DOHH2 (cell line): ENCODE results near the gene MRGPRD.

Experiments used
- H3F3A ChIP-seq: fragments of 200-600 bp; sonication (generic), shearing (Covaris generic); 2 replicates; pipeline ENCODE4 v1.6.0; 2016; ENCODE audit warnings: antibody characterized with exemption, mild to moderate bottlenecking; ENCODE audit not compliant: control insufficient read depth, insufficient read depth
- H3K27ac ChIP-seq: fragments of 200-600 bp; sonication (generic); 2 replicates; pipeline ENCODE4 v1.5.1; 2014; ENCODE audit warnings: low read depth, mild to moderate bottlenecking, low read length, moderate library complexity
- H3K27me3 ChIP-seq: fragments of 200-600 bp; sonication (generic); 2 replicates; pipeline ENCODE4 v1.6.1; 2014; ENCODE audit warnings: mild to moderate bottlenecking, low read length, mixed read lengths; ENCODE audit not compliant: control insufficient read depth
- H3K36me3 ChIP-seq: fragments of 200-600 bp; sonication (generic); 2 replicates; pipeline ENCODE4 v1.6.1; 2014; ENCODE audit warnings: mild to moderate bottlenecking, low read length, moderate library complexity, mixed read lengths; ENCODE audit not compliant: control insufficient read depth
- H3K4me1 ChIP-seq: fragments of 200-600 bp; sonication (generic); 2 replicates; pipeline ENCODE4 v1.6.1; 2014; ENCODE audit warnings: mild to moderate bottlenecking, low read length, mixed read lengths; ENCODE audit not compliant: control insufficient read depth
- H3K4me2 ChIP-seq: fragments of 200-600 bp; sonication (generic); 2 replicates; pipeline ENCODE4 v1.6.0; 2014; ENCODE audit warnings: mild to moderate bottlenecking, low read length, moderate library complexity
- H3K4me3 ChIP-seq: fragments of 200-600 bp; sonication (generic); 2 replicates; pipeline ENCODE4 v1.5.1; 2014; ENCODE audit warnings: mild to moderate bottlenecking, low read length, mixed read lengths
- H3K79me2 ChIP-seq: fragments of 200-600 bp; sonication (generic); 2 replicates; pipeline ENCODE4 v1.6.1; 2014; ENCODE audit warnings: mild to moderate bottlenecking, low read length, mixed read lengths; ENCODE audit not compliant: control insufficient read depth
- H3K9me2 ChIP-seq: fragments of 200-600 bp; sonication (generic); replicated peaks from 2 replicates; pipeline ENCODE4 v1.6.1; 2014; ENCODE audit warnings: mild to moderate bottlenecking, low read length, mixed read lengths; ENCODE audit not compliant: control insufficient read depth
- H3K9me3 ChIP-seq: fragments of 200-600 bp; sonication (generic); 2 replicates; pipeline ENCODE4 v1.6.1; 2014; ENCODE audit warnings: antibody characterized with exemption, low read length, mixed read lengths; ENCODE audit not compliant: control insufficient read depth, insufficient read depth
- H4K20me1 ChIP-seq: fragments of 200-600 bp; sonication (generic); 2 replicates; pipeline ENCODE4 v1.6.0; 2014; ENCODE audit warnings: low read depth, mild to moderate bottlenecking, antibody characterized with exemption, low read length, moderate library complexity; ENCODE audit not compliant: control insufficient read depth, insufficient read depth
- CTCF ChIP-seq: fragments of 200-600 bp; sonication (generic); IDR thresholded peaks from one replicate; pipeline ENCODE4 v1.5.1; 2014; ENCODE audit warnings: antibody characterized with exemption, mild to moderate bottlenecking, low read depth, low read length; ENCODE audit not compliant: poor library complexity, severe bottlenecking
- EZH2phosphoT487 ChIP-seq: fragments of 200-600 bp; sonication (generic); IDR thresholded peaks from 2 replicates; pipeline ENCODE4 v1.6.1; 2017; ENCODE audit warnings: borderline replicate concordance, mild to moderate bottlenecking, antibody characterized with exemption, low read length, moderate library complexity, mixed read lengths

The MRGPRD gene

GRCh38 chr11:68999093-68999747 lies 18.4 kb upstream of the MRGPRD start:
- TF ChIP-seq EZH2phosphoT487 (no peak), CTCF (no peak)
- no peaks in the 10 kb centered on the region for H3K36me3 ChIP-seq

GRCh38 chr11:68998390-68998911 lies 17.7 kb upstream of the MRGPRD start:
- Histone ChIP-seq H3K79me2 (no peaks in the 10 kb centered on the region), H3K27ac (no peak overlapping the region), H3K27me3 (no peaks in the 10 kb centered on the region), H4K20me1 (no peaks in the 10 kb centered on the region), H3K9me3 (no peaks in the 10 kb centered on the region), H3K9me2 (no peaks in the 10 kb centered on the region), H3K36me3 (no peaks in the 10 kb centered on the region), H3K4me1 (no peaks in the 10 kb centered on the region), H3K4me3 (no peak overlapping the region), H3K4me2 (no peak overlapping the region), H3F3A (no peaks in the 10 kb centered on the region)
- no peak for TF ChIP-seq CTCF
- no peak for TF ChIP-seq EZH2phosphoT487

More at GRCh38 chr11:68999093-68999747, 18.4 kb upstream of the MRGPRD start:
- no peak overlapping the region for H3K4me2 ChIP-seq
- H3K27ac ChIP-seq, result no peak overlapping the region
- H3K9me3 ChIP-seq, result no peaks in the 10 kb centered on the region
- H3K9me2 ChIP-seq, result no peaks in the 10 kb centered on the region
- no peaks in the 10 kb centered on the region for H3K79me2 ChIP-seq
- no peaks in the 10 kb centered on the region for H3K4me1 ChIP-seq
- H3F3A ChIP-seq, result no peaks in the 10 kb centered on the region
- no peaks in the 10 kb centered on the region for H3K27me3 ChIP-seq
- no peak overlapping the region for H3K4me3 ChIP-seq
- no peaks in the 10 kb centered on the region for H4K20me1 ChIP-seq

GRCh38 chr11:68997995-68998348 lies 17.2 kb upstream of the MRGPRD start:
- TF ChIP-seq EZH2phosphoT487, result no peak
- no peak for TF ChIP-seq CTCF
- Histone ChIP-seq H3K4me2 (no peak overlapping the region), H3K9me2 (no peaks in the 10 kb centered on the region), H3K27me3 (no peaks in the 10 kb centered on the region), H3K4me3 (no peak overlapping the region), H3K79me2 (no peaks in the 10 kb centered on the region), H4K20me1 (no peaks in the 10 kb centered on the region), H3K36me3 (no peaks in the 10 kb centered on the region), H3K27ac (no peak overlapping the region), H3K9me3 (no peaks in the 10 kb centered on the region), H3F3A (no peaks in the 10 kb centered on the region), H3K4me1 (no peaks in the 10 kb centered on the region)
